ENCODE measurements around the gene TRAM2.

The TRAM2 gene

DNA sequence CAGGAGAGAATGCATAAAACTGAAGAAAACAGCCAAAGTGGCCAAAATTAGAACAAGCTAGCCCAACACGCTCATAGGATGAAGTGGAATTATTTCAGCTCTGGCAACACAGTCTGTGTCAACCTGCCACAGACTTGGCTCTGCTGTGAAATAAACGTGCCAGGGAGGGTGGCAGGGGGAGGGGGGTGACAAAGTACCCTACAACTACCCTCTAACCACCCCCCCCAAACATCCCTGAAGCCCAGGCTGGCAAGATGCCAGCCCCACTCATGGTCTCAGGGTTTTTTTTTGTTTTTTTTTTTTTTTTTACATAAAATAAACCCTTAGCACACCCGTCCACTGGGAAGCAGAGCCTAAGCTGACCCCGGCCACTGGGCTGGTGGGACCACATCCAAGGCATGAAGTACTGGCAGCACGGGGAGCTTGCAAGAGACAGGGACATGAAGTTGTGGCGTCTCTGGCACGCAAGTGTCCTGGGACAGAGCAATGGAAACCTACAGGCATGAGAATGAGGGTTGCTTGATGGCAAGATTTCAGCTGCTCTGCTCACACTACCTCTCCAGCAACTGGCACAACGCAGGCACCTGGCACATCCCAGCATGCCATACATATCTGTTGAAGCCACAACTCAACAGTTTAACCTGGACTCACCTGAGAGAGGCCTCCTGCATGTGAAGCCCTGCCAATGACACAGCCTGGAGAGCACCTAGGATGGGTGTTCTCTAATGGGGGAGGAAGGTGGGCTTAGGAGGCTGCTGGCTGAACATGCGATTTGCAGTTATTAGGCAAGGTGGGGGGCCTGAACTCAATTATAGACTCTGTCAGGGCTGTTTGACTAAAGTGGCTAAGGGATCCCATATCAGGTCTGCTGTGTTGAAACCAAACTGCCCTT is 76.4 kb downstream of the TRAM2 start:
- H3K4me3 ChIP-seq (ENCODE audit: low read depth, low read length, poor library complexity, severe bottlenecking): no peak overlapping the region
- H2AFZ ChIP-seq (ENCODE audit: low read length): no peak overlapping the region
- H3K79me2 ChIP-seq (ENCODE audit: insufficient read depth, low read length): no peaks in the 10 kb centered on the region
- H3K9me2 ChIP-seq (ENCODE audit: low read depth, low read length): no peaks in the 10 kb centered on the region
- peaks cover 29% of the 10 kb centered on the region for H3K36me3 ChIP-seq (ENCODE audit: insufficient read depth, low read length)
- H3F3A ChIP-seq (ENCODE audit: insufficient read depth, low read length): peaks cover 9% of the 10 kb centered on the region
- H4K20me1 ChIP-seq (ENCODE audit: insufficient read depth, low read length): no peaks in the 10 kb centered on the region
- TF ChIP-seq, protein P1, sequence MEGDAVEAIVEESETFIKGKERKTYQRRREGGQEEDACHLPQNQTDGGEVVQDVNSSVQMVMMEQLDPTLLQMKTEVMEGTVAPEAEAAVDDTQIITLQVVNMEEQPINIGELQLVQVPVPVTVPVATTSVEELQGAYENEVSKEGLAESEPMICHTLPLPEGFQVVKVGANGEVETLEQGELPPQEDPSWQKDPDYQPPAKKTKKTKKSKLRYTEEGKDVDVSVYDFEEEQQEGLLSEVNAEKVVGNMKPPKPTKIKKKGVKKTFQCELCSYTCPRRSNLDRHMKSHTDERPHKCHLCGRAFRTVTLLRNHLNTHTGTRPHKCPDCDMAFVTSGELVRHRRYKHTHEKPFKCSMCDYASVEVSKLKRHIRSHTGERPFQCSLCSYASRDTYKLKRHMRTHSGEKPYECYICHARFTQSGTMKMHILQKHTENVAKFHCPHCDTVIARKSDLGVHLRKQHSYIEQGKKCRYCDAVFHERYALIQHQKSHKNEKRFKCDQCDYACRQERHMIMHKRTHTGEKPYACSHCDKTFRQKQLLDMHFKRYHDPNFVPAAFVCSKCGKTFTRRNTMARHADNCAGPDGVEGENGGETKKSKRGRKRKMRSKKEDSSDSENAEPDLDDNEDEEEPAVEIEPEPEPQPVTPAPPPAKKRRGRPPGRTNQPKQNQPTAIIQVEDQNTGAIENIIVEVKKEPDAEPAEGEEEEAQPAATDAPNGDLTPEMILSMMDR (IDR thresholded peaks at IDR 0.05; ENCODE audit: low read length): no peak
- TF ChIP-seq EZH2 (IDR thresholded peaks at IDR 0.05; ENCODE audit: borderline replicate concordance, low read length): no peak
- H3K9me3 ChIP-seq (ENCODE audit: low read length): no peaks in the 10 kb centered on the region
- H3K27me3 ChIP-seq (ENCODE audit: insufficient read depth, low read length): no peaks in the 10 kb centered on the region
- H3K9ac ChIP-seq (ENCODE audit: low read length): peak overlapping the region; percentile 58; the same call in 1 of the 2 replicates
- peaks cover 88% of the 10 kb centered on the region for H3K4me1 ChIP-seq (ENCODE audit: insufficient read depth, low read length, severe bottlenecking)
- H3K4me2 ChIP-seq (ENCODE audit: low read length): peak overlapping the region; percentile 66; the same call in 1 of the 2 replicates
- peak overlapping the region; percentile 99 for H3K27ac ChIP-seq (ENCODE audit: low read depth, low read length, poor library complexity, severe bottlenecking)

GRCh38 chr6:52499681-52500236 is 77.1 kb downstream of the TRAM2 start:
- peaks cover 82% of the 10 kb centered on the region for H3K4me1 ChIP-seq (ENCODE audit: insufficient read depth, low read length, severe bottlenecking)
- H3K9me3 ChIP-seq (ENCODE audit: low read length): no peaks in the 10 kb centered on the region
- H3K36me3 ChIP-seq (ENCODE audit: insufficient read depth, low read length): peaks cover 29% of the 10 kb centered on the region
- peak overlapping the region; percentile 99 for H3K27ac ChIP-seq (ENCODE audit: low read depth, low read length, poor library complexity, severe bottlenecking)
- H3K4me2 ChIP-seq (ENCODE audit: low read length): peak overlapping the region; percentile 66; the same call in 1 of the 2 replicates
- no peak overlapping the region for H2AFZ ChIP-seq (ENCODE audit: low read length)
- no peaks in the 10 kb centered on the region for H4K20me1 ChIP-seq (ENCODE audit: insufficient read depth, low read length)
- H3K79me2 ChIP-seq (ENCODE audit: insufficient read depth, low read length): no peaks in the 10 kb centered on the region
- TF ChIP-seq EZH2 (IDR thresholded peaks at IDR 0.05; ENCODE audit: borderline replicate concordance, low read length): no peak
- TF ChIP-seq, protein P1 (IDR thresholded peaks at IDR 0.05; ENCODE audit: low read length): peak; percentile 38; the same call in 1 of the 2 replicates
- H3K4me3 ChIP-seq (ENCODE audit: low read depth, low read length, poor library complexity, severe bottlenecking): no peak overlapping the region
- no peaks in the 10 kb centered on the region for H3K27me3 ChIP-seq (ENCODE audit: insufficient read depth, low read length)
- H3F3A ChIP-seq (ENCODE audit: insufficient read depth, low read length): peaks cover 9% of the 10 kb centered on the region
- H3K9ac ChIP-seq (ENCODE audit: low read length): peak overlapping the region; percentile 58
- H3K9me2 ChIP-seq (ENCODE audit: low read depth, low read length): no peaks in the 10 kb centered on the region

GRCh38 chr6:52499026-52499425 is 77.8 kb downstream of the TRAM2 start:
- Histone ChIP-seq H3K27ac (ENCODE audit: low read depth, low read length, poor library complexity, severe bottlenecking) (peak overlapping the region; percentile 99), H3K9ac (ENCODE audit: low read length) (peak overlapping the region; percentile 58), H3K36me3 (ENCODE audit: insufficient read depth, low read length) (peaks cover 26% of the 10 kb centered on the region), H2AFZ (ENCODE audit: low read length) (no peak overlapping the region), H3K27me3 (ENCODE audit: insufficient read depth, low read length) (no peaks in the 10 kb centered on the region), H3F3A (ENCODE audit: insufficient read depth, low read length) (peaks cover 9% of the 10 kb centered on the region), H3K4me1 (ENCODE audit: insufficient read depth, low read length, severe bottlenecking) (peaks cover 80% of the 10 kb centered on the region), H3K79me2 (ENCODE audit: insufficient read depth, low read length) (no peaks in the 10 kb centered on the region), H3K9me3 (ENCODE audit: low read length) (no peaks in the 10 kb centered on the region), H3K9me2 (ENCODE audit: low read depth, low read length) (no peaks in the 10 kb centered on the region), H3K4me2 (ENCODE audit: low read length) (peak overlapping the region; percentile 66), H3K4me3 (ENCODE audit: low read depth, low read length, poor library complexity, severe bottlenecking) (no peak overlapping the region), H4K20me1 (ENCODE audit: insufficient read depth, low read length) (no peaks in the 10 kb centered on the region)
- TF ChIP-seq, protein P1 (IDR thresholded peaks at IDR 0.05; ENCODE audit: low read length): no peak
- TF ChIP-seq EZH2 (IDR thresholded peaks at IDR 0.05; ENCODE audit: borderline replicate concordance, low read length): no peak

All from OCI-LY1 (cell line).